Cardiac septum (tissue), 1 donor: ENCODE results near the gene RRBP1. TPM values are rescaled to one million over a fixed set of nuclear protein-coding genes. Genes with fewer than 3 reads are reported as not detected.

ENCODE experiments used
- DNase-seq: peaks from one replicate; pipeline ENCODE4 v3.0.0-alpha.2; 2020; ENCODE audit warnings: low spot score
- intact Hi-C: fragments of 100-400 bp; cut with DNase I; formaldehyde crosslinking; loops from one replicate; pipeline ENCODE4 v1.14.0; 2022
- total RNA-seq: library from RNA; stranded (reverse); fragmentation: NEBNext Ultra II Directional; extraction: Animal tissue kit (Norgen Biotek cat#: 25700); gene quantifications from one replicate; pipeline ENCODE4 v1.2.1, GENCODE V29; 2021
- donor health status: DM: no; HTN: no; CAD: no.

RRBP1 gene
- total RNA-seq, 1 donor from 2014 or later, result 46.7 TPM

DNA sequence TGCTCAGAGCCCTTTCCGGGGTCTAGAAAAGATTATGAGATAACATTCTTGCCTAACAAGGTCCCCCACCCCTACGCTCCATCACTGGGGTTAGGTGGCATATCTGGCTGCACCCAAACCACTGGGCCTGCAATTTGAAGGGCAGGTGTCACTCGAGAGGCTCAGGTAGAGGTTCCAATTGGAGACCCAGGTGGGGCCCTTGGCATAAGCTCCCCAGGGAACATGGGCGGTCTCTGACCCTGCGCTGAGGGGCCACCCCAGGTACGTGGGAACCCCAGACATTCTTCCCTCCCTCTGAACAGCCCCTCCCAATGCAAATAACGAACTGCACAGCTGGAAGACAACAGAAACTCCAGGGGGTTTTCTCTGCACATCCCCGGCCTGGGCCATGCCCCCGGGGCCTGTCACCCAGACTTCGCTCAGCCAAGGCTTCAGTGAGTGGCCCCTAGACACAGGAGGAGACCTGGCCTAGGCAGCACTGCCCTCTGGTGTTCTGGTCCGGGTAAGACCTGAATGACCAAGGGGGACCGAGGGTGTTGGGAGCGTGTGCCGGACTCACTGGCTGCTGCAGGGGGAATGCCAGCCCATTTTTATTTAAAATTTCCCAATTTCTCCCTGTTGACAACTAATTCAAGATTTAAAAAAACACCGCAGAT lies 64.7 kb downstream of the RRBP1 start:
- DNase-seq, result peak; percentile 82
- intact Hi-C loops, result no loop called here

DNA sequence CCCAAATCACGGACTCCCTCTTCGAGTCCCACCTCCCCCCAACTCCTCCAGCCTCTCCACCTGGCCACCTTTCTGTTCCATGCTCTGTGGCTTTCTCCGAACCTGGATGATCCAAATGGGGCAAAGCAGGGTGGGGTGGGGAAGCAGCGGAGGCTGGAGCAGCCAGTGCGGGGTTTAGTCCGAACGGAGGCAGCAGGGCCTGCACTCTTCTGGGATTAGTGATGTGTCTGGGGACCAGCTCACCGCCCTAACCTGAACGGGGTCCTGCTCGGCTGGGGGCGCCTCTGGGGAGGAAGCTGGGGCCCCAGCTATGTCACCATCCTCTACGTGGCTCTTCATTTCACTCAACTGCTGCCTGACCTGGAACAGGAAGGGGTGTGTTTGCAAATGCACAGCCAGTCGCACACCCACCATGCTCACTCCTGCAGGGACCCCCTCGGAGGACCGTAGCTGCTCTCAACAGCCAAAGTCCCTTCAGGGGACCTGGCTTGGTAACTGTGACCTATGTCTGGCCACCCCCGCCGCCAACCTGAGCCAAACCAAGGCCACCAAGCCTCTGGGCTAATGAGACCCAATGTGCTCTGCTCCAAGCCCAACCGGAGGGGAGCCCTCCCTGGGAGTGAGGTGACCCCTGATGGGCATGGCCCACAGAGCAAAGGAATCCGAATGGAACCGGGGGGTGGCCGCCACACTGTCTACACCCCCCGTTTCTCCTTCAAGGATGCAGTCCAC lies 65.4 kb downstream of the RRBP1 start:
- intact Hi-C loops, result no loop called here
- peak; percentile 73 for DNase-seq

DNA sequence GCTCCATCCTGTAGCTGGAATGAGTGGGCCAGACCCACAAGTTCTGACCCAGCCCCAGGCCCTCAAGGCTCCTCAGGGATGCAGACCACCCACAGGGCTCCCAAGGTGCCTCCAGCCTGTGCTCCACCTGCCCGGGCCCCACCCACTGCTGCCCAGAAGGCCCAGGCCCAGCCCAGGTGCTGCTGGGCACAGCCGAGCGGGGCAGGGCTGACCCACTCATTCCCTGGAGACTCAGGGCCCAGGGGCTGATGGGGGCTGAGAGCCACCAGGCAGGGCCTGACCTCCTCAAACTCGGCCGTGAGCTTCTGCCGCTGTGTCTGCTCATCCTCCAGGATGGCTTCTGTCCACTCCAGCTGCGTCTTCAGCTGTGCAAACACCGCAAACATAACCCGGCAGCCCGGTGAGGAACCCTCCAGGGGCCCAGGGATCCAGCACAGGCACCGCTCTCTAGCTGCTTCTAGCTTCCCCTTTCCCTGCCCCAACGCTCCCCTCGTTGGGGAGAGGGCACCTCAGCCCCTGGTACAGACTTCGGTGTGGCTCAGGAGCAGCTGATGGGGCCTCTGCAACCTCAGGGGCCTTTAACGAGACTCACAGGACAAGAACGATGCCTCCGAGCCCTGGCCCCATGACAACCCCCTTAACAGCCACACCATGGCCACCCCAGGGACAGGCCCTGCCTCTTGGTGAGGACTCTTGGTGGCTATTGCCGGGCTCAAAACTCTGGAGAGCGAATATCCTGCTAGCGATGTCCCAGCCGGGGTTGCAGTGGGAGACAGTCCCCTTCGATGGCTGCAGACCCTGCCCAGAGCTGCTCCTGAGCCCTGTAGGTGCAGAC lies 66.2 kb downstream of the RRBP1 start:
- intact Hi-C loops, result no loop called here
- DNase-seq, result peak; percentile 75

DNA sequence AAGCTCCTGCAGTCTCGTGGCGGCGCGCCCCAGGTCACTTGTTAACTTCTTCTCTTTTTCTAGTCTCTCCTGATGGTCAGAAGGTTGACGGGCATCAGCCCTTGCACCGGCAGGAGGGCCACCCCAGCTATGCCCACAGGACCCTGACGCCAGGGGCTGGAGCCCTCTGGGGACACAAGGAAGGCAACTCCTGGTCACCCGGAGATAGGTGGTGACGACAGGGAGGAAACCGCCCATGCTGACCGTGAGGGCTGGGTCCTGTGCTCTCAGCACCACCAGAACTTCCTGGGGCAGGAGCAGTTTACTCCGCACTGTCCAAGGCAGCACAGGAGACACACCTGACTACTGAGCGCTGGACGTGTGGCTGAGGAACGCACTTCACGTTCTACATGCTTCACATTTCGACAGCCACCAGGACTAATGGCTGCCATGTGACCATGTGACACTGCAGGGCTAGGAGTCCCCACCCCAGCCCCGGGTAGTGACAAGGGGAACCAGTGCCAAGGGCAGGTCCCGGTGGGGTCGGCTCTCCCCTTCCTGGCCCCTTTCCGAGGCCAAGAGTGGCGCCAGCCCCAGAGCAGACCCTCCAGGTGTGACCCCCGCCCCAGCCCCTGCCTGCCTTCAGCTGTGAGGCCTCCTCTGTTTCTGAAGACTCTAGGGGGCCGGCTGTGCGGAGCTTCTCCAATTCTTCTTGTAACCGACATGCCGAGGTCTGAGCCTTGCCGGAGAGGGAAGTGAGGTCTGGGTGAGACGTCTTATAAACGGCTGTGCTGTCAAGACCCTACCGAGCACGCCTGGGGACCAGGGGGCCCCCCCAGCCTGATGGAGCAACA lies 67.0 kb downstream of the RRBP1 start:
- DNase-seq, result peak; percentile 77
- intact Hi-C loops, result loop anchor here (5.0 kb wide), 1 partner anchor 43 kb away; the partner anchor contains the start of gene DSTN

DNA sequence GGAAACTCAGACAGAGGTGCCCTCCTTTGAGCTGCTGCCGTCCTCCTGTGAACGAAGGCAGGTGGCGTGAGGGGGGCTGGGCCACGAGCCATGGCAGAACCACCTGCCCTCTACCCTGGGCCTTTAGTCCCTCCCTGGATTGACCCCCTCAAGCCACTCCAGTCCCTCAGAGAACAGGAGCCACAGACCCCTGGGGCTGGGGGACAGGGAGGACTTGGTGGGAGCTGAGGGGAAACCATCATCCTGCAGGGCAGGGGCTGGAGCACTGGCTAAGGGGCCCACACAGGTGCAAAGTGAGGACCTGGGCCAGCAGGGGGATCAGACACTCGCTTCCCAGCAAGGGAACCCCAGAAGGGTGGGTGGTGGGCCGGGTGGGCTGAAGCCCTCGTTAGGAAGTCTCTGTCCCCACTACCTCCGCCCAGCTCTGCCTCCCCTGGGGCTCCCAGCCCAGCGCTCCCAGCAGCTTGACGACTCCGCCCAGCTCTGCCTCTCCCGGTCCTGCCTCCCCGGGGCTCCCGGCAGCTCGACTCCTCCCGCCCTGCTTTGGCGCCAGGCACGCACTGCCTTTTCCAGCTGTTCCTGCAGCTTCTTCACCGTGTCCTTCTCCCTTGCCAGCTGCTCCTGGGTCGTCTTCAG lies 67.7 kb downstream of the RRBP1 start:
- intact Hi-C loops, result loop anchor here (5.0 kb wide), 1 partner anchor 42 kb away; the partner anchor contains the start of gene DSTN
- peak; percentile 84 for DNase-seq

DNA sequence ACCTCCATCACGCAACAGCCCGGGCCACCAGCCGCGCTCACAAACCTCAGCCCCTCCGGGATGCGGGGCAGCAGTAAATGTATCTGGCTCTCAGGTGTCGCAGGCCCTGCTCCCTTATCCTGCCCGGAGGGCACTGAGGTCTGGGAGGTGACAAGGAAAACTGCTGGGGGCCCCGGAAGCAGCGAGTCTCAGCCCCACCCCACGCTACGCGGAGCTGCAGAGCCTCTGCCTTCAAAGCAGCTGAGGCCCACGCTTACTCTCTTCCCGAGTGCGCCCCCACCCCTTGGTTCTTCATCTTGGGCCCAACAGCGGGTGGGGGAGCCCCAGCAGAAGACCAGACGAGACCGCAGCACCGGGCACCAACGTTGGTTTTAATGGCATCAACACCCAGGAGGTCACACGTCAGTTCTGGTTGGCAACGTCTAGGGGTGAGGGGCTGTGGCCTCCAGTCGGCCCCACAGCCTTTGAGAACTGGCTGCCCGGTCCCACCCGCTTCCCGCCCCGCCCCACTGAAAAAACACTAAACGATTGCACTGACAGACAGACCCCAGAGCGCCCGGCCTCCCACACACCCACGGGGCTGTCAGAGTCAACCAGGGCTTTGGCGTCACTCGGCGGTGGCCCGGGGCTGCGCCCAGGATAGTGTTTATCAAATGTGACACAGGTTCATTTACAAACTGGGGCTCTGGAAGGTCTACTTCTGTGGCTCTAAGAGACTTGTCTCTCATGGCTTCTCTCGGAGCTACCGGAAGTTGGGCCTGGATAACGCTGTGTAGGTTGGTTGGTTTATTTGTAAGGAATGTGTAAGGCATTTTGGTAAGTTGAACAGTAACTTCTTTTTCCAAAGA lies 68.5 kb downstream of the RRBP1 start:
- DNase-seq, result no peak
- intact Hi-C loops, result loop anchor here (5.0 kb wide), 1 partner anchor 41 kb away; the partner anchor contains the start of gene DSTN

DNA sequence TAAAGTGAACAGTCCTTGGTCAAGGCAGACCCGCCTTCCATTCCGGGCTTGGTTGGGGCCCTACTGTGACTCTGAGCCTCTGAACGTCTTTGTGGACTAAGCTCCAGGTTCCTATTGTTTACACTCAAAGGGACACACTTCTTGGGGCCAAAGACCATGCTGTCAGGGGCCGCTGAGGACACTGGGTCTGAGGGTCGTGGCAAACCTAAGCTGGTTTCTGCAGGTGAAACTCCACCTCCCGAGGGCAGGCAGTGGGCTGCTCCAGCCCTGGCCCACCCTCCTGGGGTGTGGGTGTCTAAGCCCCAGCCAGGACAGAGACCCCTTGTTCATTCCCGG lies 69.1 kb downstream of the RRBP1 start:
- intact Hi-C loops, result loop anchor here (5.0 kb wide), 1 partner anchor 41 kb away; the partner anchor contains the start of gene DSTN

DNA sequence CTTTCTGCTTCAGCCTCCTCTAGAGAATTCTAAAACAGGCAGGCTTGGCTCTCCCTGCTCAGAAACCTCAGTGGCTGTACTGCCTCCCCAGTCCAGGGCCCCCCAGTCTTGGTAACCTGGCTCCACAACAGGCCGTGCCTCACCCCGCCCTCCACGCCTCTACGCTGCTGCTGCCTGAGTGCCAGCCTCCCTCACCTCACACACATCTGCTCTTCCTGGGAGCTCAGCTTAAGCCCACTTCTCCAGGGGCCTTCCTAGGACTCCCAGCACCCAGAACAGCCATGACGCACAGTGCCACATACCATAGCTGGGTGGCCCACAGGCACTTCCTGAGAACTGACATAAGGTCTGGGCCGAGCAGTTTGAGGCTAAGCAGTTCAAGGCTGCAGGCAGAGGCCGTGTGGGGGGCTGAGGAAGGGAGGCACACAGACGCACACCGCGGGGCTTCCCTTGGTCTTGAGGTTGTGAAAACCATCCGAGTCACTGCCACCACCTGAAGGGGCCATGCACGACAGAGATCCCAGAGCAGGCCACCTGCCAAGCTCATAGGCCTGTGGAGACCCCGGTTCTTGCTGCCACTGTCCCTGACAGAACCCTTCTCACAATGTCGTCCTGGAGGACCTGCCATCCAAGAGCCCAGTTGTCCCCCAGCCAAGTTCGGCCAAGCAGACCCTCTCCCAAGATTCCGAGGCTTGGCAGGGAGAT lies 69.6 kb downstream of the RRBP1 start:
- intact Hi-C loops, result loop anchor here (5.0 kb wide), 1 partner anchor 40 kb away; the partner anchor contains the start of gene DSTN
- no peak for DNase-seq

More for the DNA sequence above, 69.1 kb downstream of the RRBP1 start:
- DNase-seq, result no peak

DNA sequence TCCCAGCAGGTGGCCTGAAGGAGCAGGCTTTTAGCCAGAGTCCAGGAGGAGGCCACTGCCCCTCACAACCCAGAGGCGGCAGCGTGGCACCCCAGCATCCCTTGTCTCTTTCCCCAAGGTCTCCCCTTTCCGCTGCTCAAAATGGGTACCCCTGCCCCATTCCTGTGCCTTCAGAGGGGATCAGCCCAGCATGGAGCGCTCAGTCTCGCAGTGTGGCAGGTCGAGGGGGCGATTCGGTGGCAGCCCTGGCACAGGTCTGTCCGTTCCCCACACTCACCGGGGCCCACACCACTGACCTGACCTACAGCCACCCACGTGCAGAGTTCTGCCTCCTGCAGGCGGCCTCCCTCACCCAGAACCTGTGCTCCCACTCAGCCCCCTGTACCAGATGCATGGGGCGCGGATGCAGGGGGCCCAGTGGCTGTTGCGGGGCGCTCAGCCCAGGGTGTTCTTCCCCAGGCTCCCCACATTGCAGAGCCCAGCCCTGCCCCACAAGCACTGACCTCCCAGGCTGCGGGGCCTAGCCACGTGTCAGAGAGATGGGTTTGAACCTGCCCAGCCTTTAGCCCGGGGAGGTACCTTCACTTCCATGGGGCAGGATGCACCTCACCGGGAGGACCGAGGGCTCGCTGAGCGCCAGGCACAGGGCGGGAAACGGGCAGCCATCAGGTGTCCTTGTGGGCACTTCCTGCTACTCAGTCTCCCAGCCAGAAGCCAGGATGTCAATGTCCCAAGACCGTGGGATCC lies 70.3 kb downstream of the RRBP1 start:
- DNase-seq, result no peak
- intact Hi-C loops, result loop anchor here (5.0 kb wide), 1 partner anchor 39 kb away; the partner anchor contains the start of gene DSTN

DNA sequence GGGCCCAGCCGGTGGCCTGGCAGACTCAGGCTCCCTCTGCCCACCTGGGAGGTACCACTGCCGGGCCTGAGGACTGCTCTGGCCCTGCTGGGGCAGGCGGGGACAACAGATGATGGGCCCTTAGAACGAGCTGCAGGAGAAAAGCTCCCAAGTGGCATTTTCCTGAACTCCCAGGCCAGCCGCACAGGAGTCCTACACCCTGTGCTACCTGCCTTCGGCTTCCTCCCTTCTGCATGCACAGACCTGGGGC lies 70.8 kb downstream of the RRBP1 start:
- intact Hi-C loops, result loop anchor here (5.0 kb wide), 1 partner anchor 39 kb away; the partner anchor contains the start of gene DSTN
- no peak for DNase-seq

DNA sequence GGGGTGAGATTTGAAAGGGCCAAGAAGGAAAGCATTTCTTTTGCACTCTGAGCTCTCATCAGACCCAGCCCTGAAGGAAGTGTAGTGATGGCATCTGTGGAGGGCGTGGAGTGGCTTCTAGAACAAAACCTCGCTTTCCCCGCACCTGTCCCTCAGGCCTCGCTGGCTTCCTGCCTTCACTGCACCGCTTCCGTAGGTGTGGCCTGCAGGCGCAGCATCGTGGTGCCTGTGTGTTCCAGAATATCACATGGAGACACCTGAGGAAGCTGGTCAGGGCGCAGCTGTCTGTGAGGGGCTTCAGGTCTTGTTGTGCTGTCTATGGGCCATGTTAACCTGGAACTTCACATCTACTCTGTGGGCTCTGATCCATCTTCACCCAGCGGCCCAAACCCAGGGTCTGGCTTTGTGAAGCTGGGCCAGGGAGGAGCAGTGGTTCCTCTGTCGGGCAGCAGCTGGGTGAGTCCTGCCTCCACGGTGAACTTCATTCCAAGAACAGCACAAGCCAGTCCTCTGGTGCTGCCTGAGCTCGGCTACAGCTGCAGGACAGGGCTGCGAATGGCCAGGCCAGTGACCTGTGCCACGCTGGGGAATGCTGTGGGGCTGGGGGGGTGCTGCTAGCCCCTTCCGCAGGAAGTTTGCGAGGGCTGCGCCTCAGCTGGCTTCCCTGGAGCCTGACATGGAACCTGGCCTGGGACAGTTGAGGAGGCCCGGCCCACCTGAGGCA lies 71.3 kb downstream of the RRBP1 start:
- intact Hi-C loops, result loop anchor here (5.0 kb wide), 1 partner anchor 38 kb away; the partner anchor contains the start of gene DSTN
- DNase-seq, result no peak

DNA sequence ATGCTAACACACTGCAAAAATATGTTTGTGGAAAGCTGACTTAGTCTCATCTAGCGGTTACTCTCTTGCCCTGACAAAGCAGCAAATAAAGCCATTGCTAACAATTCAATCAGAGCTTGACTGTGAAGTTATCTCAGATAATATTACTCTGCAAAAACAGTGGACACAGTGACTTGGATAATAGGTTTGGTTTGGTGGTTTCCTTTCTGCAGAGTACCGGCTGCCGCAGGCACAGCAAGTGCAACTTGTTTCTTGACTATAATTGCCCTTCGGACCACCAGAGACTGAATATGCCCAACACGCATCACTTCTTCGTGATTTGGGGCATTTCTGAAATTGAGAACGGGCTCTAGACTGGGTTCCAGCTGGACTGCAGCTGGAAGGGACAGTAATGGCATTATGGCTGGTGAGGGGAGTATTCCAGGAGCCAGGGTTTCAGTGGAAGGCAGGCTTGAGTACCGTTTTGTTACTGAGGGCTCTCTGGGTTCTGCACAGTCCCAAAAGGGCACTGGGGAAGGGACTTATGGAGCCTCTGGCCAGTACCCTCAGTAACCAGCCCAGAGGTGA lies 72.1 kb downstream of the RRBP1 start:
- intact Hi-C loops, result loop anchor here (5.0 kb wide), 1 partner anchor 38 kb away; the partner anchor contains the start of gene DSTN

DNA sequence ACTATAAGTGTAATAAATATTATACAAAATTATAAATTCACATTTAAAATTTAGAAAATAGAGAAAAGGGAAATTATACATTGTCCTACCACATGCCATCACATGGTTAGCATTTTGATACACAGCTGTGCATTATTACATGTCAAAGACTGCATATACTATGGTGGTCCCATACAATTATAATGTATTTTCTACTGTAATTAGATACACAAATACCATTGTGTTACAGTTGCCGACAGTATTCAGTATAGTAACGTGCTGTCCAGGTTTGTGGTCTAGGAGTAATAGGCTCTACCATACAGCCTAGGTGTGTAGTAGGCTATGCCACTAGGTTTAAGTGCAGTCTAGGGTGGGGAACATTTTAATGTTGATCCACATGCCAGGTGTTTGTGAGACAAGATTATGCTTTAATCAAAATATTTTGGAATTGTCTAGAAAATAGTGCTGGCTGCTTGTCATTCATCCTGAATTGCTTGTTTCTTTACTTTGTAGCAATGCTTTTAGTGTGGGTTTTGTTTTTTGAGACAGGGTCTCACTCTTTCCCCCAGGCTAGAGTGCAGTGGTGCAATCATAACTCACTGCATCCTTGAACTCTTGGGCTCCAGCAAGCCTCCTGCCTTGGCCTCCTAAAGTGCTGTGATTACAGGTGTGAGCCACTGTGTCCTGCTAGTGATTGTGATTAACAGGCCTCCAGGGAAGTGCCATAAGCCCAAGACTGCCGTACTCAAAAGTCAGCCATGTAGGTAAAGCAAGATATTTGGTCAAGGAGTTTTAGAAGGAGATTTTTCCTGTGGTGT lies 73.1 kb downstream of the RRBP1 start:
- intact Hi-C loops, result no loop called here
- DNase-seq, result no peak

More for the DNA sequence above, 72.1 kb downstream of the RRBP1 start:
- DNase-seq, result no peak

DNA sequence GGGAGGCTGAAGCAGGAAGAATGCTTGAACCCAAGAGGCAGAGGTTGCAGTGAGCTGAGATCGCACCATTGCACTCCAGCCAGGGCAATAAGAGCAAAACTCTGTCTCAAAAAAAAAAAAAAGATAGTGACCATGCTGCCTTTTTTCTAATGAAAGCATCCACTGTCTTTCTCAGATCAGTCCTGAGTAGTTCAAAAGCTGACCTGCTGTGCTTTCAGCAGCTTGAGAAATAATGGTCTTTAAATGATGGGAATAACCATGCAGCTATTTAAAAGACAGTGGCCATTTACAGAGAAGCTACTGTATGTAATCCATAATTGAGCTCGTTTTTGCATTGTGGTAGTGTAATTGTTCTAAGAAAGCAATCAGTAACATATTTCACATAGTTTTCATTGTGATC lies 76.0 kb downstream of the RRBP1 start:
- intact Hi-C loops, result no loop called here
- DNase-seq, result no peak

DNA sequence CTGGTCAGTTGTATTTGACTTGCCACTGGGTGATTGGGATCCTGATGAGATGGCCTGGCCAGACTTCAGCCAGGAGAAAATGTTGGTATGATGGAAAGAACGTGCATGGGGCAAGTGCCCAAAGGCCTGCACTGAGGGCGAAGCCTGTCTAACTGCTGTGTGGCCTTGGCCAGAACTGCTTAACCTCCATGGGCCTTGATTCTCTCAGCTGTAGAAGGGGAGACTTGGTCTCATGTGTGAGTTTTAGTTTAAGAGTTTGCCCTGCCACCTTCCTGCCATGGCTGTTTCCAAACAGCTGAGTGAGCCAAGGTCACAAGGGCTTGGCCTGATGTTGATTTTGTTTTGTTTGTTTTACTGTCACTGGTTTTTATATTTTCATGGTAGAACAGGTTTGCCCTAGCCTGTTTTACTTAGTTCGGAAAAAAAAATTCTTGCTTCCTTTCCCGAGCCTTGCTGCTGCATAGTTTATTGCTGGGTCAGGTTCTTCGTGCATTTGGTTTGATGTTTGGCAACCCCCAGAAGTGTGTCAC lies 76.8 kb downstream of the RRBP1 start:
- DNase-seq, result no peak
- intact Hi-C loops, result no loop called here
